ENCODE results near the gene EXOC4.

The EXOC4 gene

DNA sequence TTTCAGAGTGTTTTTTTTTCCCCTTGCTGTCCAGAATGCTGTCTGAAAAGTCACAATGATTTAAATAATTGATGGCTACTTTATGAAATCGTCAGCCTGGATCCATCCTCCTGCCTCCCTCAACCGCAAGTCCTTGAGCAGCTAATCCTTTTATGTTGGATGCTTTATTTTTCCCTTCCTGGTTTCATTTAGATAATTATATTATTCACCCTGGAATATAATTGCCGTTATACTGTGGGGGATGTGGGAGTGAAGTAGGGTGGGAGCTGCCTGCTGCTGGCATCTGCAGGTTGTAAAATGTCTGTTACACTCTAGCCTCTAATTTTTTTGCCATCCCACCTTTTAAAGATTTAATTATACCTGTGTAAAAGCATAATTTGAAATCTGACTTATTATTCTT is 583.8 kb downstream of the EXOC4 start:
- no peaks in the 10 kb centered on the region for H3K27me3 ChIP-seq (ENCODE audit: insufficient read depth, low read length, poor library complexity, severe bottlenecking)
- H3K4me3 ChIP-seq (ENCODE audit: low read length, poor library complexity, severe bottlenecking): no peak overlapping the region
- H3K36me3 ChIP-seq (ENCODE audit: insufficient read depth, low read length): peaks cover 15% of the 10 kb centered on the region
- no peaks in the 10 kb centered on the region for H3K79me2 ChIP-seq (ENCODE audit: insufficient read depth, low read length)
- H3K4me1 ChIP-seq (ENCODE audit: insufficient read depth, low read length, poor library complexity, severe bottlenecking): peaks cover 8% of the 10 kb centered on the region
- H2AFZ ChIP-seq (ENCODE audit: low read length): no peak overlapping the region
- no peaks in the 10 kb centered on the region for H3F3A ChIP-seq (ENCODE audit: low read depth)
- TF ChIP-seq, protein P1, sequence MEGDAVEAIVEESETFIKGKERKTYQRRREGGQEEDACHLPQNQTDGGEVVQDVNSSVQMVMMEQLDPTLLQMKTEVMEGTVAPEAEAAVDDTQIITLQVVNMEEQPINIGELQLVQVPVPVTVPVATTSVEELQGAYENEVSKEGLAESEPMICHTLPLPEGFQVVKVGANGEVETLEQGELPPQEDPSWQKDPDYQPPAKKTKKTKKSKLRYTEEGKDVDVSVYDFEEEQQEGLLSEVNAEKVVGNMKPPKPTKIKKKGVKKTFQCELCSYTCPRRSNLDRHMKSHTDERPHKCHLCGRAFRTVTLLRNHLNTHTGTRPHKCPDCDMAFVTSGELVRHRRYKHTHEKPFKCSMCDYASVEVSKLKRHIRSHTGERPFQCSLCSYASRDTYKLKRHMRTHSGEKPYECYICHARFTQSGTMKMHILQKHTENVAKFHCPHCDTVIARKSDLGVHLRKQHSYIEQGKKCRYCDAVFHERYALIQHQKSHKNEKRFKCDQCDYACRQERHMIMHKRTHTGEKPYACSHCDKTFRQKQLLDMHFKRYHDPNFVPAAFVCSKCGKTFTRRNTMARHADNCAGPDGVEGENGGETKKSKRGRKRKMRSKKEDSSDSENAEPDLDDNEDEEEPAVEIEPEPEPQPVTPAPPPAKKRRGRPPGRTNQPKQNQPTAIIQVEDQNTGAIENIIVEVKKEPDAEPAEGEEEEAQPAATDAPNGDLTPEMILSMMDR (conservative IDR thresholded peaks at IDR 0.05; ENCODE audit: low read length): no peak
- TF ChIP-seq EZH2phosphoT487 (IDR thresholded peaks at IDR 0.05; ENCODE audit: borderline replicate concordance): no peak
- H3K9me3 ChIP-seq (ENCODE audit: insufficient read depth, low read depth, low read length): peaks cover 11% of the 10 kb centered on the region; the same call in 1 of the 2 replicates
- no peaks in the 10 kb centered on the region for H3K9me2 ChIP-seq (replicated peaks; ENCODE audit: low read depth, low read length)
- no peak overlapping the region for H3K4me2 ChIP-seq (ENCODE audit: low read depth, low read length, poor library complexity, severe bottlenecking)
- H4K20me1 ChIP-seq (ENCODE audit: insufficient read depth, low read length, poor library complexity, severe bottlenecking): no peaks in the 10 kb centered on the region
- no peak overlapping the region for H3K9ac ChIP-seq (ENCODE audit: low read depth, low read length, poor library complexity, severe bottlenecking)

DNA sequence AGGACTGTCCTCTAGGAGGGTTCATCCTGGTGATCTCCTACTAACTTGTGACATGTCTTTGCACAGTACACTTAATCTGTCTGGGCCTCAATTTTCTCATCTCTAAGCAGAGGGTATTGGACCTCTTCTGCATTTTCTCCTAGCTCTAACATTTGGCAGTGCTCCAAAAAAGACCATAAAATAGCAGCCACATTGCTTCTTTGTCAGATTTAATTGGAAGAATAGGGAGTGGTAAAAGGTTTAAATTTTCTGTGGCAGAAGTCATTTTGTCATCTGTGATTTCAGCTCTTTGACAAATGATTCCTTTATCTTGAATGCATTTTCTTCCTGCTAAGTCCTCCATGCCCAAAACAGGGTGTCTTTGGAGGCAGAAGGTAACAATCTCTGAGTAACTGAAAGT is 584.3 kb downstream of the EXOC4 start:
- no peaks in the 10 kb centered on the region for H4K20me1 ChIP-seq (ENCODE audit: insufficient read depth, low read length, poor library complexity, severe bottlenecking)
- H2AFZ ChIP-seq (ENCODE audit: low read length): no peak overlapping the region
- peaks cover 7% of the 10 kb centered on the region; the same call in 1 of the 2 replicates for H3K9me3 ChIP-seq (ENCODE audit: insufficient read depth, low read depth, low read length)
- no peaks in the 10 kb centered on the region for H3F3A ChIP-seq (ENCODE audit: low read depth)
- H3K27me3 ChIP-seq (ENCODE audit: insufficient read depth, low read length, poor library complexity, severe bottlenecking): no peaks in the 10 kb centered on the region
- TF ChIP-seq EZH2phosphoT487 (IDR thresholded peaks at IDR 0.05; ENCODE audit: borderline replicate concordance): no peak
- TF ChIP-seq, protein P1 (conservative IDR thresholded peaks at IDR 0.05; ENCODE audit: low read length): no peak
- no peaks in the 10 kb centered on the region for H3K79me2 ChIP-seq (ENCODE audit: insufficient read depth, low read length)
- peaks cover 9% of the 10 kb centered on the region; the same call in 1 of the 2 replicates for H3K36me3 ChIP-seq (ENCODE audit: insufficient read depth, low read length)
- H3K4me2 ChIP-seq (ENCODE audit: low read depth, low read length, poor library complexity, severe bottlenecking): no peak overlapping the region
- H3K4me1 ChIP-seq (ENCODE audit: insufficient read depth, low read length, poor library complexity, severe bottlenecking): peaks cover 8% of the 10 kb centered on the region
- no peaks in the 10 kb centered on the region for H3K9me2 ChIP-seq (replicated peaks; ENCODE audit: low read depth, low read length)
- no peak overlapping the region for H3K4me3 ChIP-seq (ENCODE audit: low read length, poor library complexity, severe bottlenecking)
- no peak overlapping the region for H3K9ac ChIP-seq (ENCODE audit: low read depth, low read length, poor library complexity, severe bottlenecking)

DNA sequence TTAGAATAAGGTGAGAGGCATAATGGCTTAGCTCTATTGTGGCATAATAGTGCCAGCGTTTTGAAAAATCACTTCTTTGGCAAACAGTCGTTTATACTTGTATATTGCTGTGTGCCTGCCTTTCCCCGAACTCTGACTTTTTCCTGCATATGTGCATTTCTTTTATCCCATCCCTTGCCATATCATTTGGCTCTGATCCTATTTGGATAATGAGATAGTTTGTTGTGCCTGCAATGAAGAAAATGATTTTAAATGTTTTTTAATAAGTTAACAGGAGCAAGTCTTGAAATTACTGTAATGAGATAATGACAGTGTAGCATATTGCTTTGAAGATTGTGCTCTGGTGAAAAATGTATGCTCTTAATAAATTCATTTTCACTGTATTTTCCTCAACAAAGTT is 586.2 kb downstream of the EXOC4 start:
- Histone ChIP-seq H3F3A (ENCODE audit: low read depth) (no peaks in the 10 kb centered on the region), H3K4me2 (ENCODE audit: low read depth, low read length, poor library complexity, severe bottlenecking) (no peak overlapping the region), H3K36me3 (ENCODE audit: insufficient read depth, low read length) (no peaks in the 10 kb centered on the region), H3K9me3 (ENCODE audit: insufficient read depth, low read depth, low read length) (no peaks in the 10 kb centered on the region), H3K79me2 (ENCODE audit: insufficient read depth, low read length) (no peaks in the 10 kb centered on the region), H3K9me2 (replicated peaks; ENCODE audit: low read depth, low read length) (no peaks in the 10 kb centered on the region), H2AFZ (ENCODE audit: low read length) (no peak overlapping the region), H3K4me1 (ENCODE audit: insufficient read depth, low read length, poor library complexity, severe bottlenecking) (peaks cover 8% of the 10 kb centered on the region), H3K9ac (ENCODE audit: low read depth, low read length, poor library complexity, severe bottlenecking) (no peak overlapping the region), H3K27me3 (ENCODE audit: insufficient read depth, low read length, poor library complexity, severe bottlenecking) (no peaks in the 10 kb centered on the region), H3K4me3 (ENCODE audit: low read length, poor library complexity, severe bottlenecking) (no peak overlapping the region), H4K20me1 (ENCODE audit: insufficient read depth, low read length, poor library complexity, severe bottlenecking) (no peaks in the 10 kb centered on the region)
- TF ChIP-seq, protein P1 (conservative IDR thresholded peaks at IDR 0.05; ENCODE audit: low read length): no peak
- TF ChIP-seq EZH2phosphoT487 (IDR thresholded peaks at IDR 0.05; ENCODE audit: borderline replicate concordance): no peak
